Measurements from ENCODE around the gene MAPK8IP3.

GRCh38 chr16:1788708-1789100 lies 82.7 kb downstream of the MAPK8IP3 start:
- no peak for TF ChIP-seq CTCF (IDR thresholded peaks at IDR 0.05)
- no peak for TF ChIP-seq ZFX (IDR thresholded peaks at IDR 0.05; ENCODE audit: borderline replicate concordance)

All from 22Rv1 (cell line).